GM19239 (cell line): ENCODE results near the gene NLRP2B.
"Not testable (repeated sequence)": the region's sequence is repeated elsewhere in the genome, so short reads cannot be mapped to it uniquely, and the experiment has no call there.

Experiments
- DNase-seq: peaks from one replicate; pipeline ENCODE4 v3.0.0; 2011; ENCODE audit warnings: low spot score; ENCODE audit not compliant: insufficient read length
- FAIRE-seq: peaks from 2 replicates; lab custom pipeline; 2011; peaks lifted over from hg19 to GRCh38; lab: Jason Lieb, UNC

Gene NLRP2B

GRCh38 chrX:57680160-57680559 lies at the start of gene NLRP2B:
NLRP2B (minus strand) TSS chrX:57680260.
- no peak for DNase-seq
- FAIRE-seq, result no peak

DNA sequence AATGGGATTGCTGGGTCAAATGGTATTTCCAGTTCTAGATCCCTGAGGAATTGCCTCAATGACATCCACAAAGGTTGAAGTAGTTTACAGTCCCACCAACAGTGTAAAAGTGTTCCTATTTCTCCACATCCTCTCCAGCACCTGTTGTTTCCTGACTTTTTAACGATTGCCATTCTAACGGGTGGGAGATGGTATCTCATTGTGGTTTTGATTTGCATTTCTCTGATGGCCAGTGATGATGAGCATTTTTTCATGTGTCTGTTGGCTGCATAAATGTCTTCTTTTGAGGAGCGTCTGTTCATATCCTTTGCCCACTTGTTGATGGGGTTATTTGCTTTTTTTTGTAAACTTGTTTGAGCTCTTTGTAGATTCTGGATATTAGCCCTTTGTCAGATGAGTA lies 45.9 kb upstream of the NLRP2B start:
- FAIRE-seq, result peak; percentile 59
- not testable (repeated sequence) for DNase-seq

GRCh38 chrX:57681341-57681740 lies 1.3 kb upstream of the NLRP2B start:
- FAIRE-seq (no peak), DNase-seq (no peak)

DNA sequence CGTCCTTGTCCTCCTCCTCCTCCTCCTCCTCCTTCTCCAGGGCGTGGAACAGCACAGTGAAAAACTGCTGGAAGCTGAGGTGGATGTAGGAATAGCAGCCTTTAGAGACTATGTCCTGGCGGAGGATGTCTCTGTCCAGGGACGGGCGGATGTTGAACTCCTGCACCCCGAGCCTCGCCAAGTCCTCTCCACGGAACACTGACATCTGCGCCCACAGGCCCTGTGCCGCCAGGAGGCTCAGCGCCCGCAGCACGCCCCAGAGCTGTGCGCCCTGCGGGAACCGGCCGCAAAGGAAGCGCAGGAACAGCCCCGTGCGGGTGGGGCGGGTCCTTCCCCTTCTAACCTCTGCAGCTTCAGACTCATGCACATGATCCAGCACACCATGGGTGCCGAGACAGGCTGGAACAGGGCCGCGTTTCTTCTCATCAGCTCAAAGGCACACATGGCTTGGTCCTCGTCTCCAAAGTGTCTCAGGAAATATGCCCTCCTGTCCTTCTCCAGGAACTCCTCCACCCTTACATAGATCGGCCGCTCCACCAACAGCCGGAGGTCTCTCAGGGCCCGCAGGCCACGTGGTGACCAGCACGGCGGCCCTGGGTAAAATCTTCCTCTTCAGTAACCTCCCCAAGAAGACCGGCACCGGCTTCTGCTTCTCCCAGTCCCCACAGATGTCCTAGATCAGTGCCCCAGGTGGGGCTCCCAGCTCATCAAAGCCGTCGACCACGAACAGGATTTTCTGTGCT lies 1.2 kb downstream of the NLRP2B start:
- no peak for DNase-seq
- FAIRE-seq, result no peak

DNA sequence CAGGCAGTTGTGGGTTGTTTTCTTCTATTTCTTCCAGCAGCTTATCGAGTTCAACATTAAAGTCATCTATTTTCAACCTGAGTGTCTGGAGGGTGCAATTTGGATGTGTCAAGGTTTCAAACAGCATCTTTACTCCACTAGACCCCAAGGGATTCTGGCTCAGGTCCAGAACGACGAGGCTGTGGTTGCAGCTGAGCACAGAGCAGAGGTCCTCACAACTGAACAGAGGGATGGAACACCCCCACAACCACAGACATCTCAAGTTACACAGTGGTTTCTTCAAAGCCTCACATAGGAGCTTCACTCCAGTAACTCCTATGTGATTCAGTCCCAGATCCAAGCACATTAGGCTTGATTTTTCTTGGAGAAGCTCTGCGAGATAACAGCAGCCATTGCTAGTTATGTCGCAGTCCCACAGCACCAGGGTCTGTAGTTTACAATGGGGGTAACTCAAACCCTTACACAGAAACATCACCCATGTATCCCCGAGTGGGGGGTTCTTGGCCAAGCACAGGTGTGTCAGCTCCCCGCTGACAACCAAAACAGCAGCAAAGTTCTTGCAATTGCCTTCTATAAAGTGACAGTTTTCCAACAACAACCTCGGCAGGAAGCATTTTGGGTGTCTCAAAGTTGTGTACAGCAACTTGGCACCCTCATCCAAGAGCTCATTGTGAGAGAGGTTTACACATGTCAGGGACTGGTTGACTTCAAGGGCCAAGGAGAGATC lies 2.8 kb downstream of the NLRP2B start:
- FAIRE-seq (no peak), DNase-seq (no peak)

DNA sequence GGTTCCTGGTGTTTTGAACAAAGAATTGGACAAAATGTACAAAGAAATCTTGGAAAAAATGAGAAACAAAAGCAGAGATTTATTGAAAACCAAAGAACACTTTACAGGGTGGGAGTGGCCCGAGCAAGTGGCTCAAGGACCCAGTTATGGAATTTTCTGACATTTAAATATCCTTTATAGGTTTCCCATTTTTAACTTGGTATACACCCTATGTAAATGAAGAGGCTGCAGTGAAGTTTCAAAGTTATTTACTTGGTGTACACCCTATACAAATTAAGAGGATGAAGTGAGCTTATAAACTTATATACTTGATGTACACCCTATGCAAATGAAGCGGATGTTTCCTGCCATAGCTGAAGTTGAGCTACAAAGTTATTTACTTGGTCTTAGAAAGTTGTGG lies 4.7 kb downstream of the NLRP2B start:
- DNase-seq, result no peak
- no peak for FAIRE-seq

DNA sequence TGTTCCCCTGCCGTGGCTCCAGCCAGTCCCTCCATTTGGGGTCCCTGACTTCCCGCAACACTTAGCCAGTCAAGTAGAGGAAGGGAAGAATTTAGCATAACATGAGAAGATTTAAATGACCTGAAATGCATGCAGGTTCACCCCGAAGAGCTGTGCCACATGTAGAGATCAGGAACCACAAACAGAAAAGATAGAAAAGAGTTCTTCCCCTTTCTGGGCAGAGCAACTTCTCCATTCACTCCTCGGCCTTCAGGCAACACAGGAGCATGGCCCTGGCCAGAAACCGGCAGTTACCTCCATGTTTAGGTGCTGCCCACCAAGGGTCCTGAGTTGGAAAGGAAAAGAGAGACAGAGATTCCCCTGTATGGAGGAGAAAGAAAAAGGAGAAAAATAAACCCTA lies 5.2 kb downstream of the NLRP2B start:
- DNase-seq (no peak), FAIRE-seq (no peak)

DNA sequence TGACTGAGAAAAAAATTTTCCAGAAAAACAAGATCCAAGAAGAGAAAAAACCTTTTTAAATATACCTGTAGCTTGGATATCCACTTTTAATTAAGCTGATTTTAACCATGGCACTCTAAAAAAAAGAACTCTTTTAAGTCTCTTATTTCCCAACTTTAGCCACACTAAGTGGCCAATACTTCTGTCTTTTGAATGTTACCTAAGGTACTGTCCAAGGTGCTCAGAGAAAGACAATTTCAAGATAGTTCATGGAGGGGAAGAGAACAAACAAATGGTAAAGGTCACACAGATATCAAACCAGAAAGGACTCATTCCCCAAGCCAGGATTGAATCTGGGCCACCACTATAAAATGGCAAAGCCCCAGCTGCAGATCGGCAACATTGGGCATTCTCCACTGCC lies 10.1 kb downstream of the NLRP2B start:
- no peak for FAIRE-seq

DNA sequence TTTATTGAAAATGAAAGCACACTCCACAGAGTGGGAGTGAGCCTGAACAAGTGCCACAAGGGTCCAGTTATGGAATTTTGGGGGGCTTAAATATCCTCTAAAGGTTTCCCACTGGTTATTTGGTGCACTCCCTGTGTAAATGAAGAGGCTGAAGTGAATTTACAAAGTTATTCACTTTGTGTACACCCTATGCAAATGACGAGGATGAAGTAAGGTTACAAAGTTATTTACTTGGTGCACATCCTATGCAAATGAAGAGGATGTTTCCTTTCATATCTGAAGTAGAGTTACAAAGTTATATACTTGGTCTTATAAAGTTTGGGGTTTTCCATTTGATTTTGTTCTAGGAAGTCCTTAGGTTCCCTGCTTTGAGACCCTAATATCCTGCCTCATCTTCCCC lies 13.1 kb downstream of the NLRP2B start:
- DNase-seq (no peak), FAIRE-seq (no peak)

More for the DNA sequence above, 10.1 kb downstream of the NLRP2B start:
- DNase-seq, result no peak

- DNase-seq (no peak), FAIRE-seq (no peak)
Observed at GRCh38 chrX:57655065-57655464, 25.0 kb downstream of the NLRP2B start.

DNA sequence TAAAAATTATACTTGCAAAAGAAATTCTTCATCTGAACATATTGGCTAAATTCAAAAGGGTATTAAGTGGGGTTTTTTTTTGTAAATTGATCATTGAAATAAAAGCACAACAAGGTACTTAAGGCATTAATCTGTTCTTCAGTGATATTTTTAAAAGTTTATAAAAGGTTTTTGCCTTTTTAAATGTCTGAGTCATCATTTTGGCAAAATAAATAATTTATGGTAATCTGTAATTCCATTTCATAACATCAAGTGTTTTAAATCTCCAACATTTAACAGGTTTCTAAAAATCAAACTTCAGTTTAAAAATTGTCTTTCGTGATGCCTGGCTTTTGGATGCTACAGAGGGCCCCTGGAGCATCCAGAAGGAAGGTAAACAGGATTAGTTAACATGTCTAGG lies 27.4 kb downstream of the NLRP2B start:
- DNase-seq (no peak), FAIRE-seq (no peak)

GRCh38 chrX:57651169-57651919 lies 28.7 kb downstream of the NLRP2B start:
- no peak for DNase-seq
- no peak for FAIRE-seq

- DNase-seq (no peak), FAIRE-seq (no peak)
Observed at GRCh38 chrX:57647020-57647419, 33.0 kb downstream of the NLRP2B start.

- DNase-seq, result no peak
- FAIRE-seq, result no peak
Observed at GRCh38 chrX:57643698-57644097, 36.4 kb downstream of the NLRP2B start.

DNA sequence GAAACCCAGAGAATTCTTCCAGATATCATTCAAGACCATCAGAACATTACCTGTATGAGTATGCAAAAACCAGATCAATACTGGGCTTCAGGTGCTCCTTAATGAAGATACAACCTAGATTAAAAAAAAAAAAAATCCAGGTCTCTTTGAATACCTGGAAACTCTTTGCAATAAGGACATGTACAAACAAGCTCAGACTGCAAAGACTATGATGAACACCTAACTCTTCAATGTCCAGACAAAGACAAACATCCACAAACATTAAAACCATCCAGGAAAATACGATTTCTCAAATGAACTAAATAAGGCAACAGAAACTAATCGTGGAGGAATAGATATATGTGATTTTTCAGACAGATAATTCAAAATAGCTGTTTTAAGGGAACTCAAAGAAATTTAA lies 38.7 kb downstream of the NLRP2B start:
- DNase-seq (no peak), FAIRE-seq (peak; percentile 67)

GRCh38 chrX:57640674-57641016 lies 39.4 kb downstream of the NLRP2B start:
- DNase-seq, result no peak

GRCh38 chrX:57629438-57629837 lies 50.6 kb downstream of the NLRP2B start:
- not testable (repeated sequence) for FAIRE-seq, DNase-seq

More at GRCh38 chrX:57640674-57641016, 39.4 kb downstream of the NLRP2B start:
- no peak for FAIRE-seq
